ENCODE results near the gene MAN1B1. TPM values are rescaled to one million over a fixed set of nuclear protein-coding genes. Genes with fewer than 3 reads are reported as not detected.
"Not testable (repeated sequence)": the region's sequence is repeated elsewhere in the genome, so short reads cannot be mapped to it uniquely, and the experiment has no call there.

Gene MAN1B1
- polyA plus RNA-seq, 1 donor: 38.6 TPM

DNA sequence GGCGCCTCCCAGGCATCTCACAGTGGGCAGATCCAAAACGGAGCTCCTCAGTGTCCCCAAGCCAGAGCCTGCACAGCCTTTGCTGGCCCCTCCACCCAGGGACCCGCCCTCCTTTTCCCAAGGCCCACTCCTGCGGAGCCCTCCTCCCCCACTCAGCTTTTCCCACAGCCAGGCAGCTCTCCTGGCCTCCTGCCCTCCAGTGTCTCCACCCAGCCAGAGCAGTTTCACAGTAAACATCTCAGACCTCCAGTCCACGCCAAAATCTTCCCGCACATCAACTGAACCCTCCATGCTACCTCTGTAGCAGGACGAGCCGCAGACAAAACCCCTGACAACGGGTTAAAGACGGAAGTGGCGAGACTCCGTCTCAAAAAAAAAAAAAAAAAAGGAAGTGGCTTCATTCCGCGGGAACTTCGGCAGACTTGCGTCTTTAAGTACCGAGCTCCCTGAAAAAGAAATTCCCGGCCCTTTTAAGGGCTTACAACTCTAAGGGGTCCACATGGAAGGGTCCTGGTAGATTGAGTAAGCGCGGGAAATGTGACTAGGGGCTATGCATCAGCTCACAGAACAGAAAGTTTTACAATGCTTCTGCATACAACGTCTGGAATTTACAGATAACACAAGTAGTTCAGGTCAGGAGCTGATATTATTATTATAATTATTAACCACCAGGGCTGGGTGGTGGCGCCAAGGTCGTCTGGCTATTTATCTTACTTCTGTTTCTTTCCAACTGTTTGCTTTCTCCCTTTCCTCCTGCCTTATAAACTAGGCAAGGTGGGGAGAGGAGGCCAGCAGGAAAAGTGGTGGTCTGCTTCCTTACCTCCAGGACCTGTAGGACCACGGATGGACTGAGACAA is 40.7 kb downstream of the MAN1B1 start:
- DNase-seq (ENCODE audit: low read depth): no peak

DNA sequence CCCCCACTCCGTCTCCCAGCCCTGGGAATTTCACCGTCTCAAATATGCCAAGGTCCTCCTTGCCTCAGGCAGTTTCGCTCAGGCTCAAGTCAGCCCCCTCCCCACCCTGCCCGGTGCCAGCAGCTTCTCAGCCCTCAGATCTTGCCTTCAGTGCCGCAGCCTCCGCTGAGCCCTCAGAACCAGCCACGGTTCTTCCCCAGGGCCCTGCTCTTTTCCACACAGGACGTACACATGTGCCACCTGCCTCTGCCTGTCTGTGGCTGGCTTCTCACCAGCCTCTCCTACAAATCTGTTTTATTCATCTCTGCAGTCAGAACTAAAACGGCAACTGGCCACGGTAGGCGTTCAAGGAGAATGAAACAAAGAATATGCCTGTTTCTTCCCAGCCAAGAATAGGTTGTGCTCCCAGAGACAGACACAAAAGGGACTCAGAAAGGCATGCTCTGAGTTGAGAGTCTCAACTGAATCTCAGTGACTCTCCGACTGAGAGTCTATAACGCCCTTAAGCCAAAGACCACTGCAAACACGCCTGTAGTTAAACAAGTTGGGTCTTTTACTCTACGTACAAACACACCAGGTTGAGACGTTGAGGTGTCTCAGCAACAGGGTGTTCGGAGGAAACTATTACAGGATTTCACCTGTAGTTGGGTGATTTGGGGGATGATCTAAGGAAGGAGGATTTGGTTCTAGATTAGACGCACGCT is 41.5 kb downstream of the MAN1B1 start:
- no peak for DNase-seq (ENCODE audit: low read depth)

DNA sequence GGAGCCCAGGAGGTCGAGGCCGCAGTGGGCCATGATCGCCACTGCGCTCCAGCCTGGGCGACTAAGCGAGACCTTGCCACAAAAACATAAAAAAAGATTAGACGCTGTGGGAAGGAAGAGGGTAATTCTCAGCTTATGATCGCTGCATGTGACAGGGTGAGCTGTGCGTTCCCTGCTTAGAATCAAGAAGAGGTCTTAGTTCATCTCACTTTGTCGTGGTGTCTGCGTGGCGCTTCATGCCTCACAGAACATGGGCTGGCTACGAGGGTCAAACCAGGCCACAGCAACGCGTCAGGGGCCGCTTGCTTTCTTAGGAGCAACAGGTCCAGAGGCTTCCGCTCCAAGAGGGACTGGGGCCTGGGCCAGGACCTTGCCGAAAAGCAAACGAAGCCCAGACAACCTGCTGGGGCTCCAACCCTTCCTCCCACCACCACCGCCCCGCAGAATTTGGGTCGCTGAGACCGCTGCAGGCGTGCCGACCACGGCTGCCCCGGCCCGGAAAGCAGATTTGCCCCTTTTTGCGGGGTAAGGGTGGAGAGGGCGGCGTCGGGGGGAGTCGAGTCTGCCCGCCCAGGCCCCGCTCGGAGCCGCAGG is 42.2 kb downstream of the MAN1B1 start:
- no peak for DNase-seq (ENCODE audit: low read depth)

DNA sequence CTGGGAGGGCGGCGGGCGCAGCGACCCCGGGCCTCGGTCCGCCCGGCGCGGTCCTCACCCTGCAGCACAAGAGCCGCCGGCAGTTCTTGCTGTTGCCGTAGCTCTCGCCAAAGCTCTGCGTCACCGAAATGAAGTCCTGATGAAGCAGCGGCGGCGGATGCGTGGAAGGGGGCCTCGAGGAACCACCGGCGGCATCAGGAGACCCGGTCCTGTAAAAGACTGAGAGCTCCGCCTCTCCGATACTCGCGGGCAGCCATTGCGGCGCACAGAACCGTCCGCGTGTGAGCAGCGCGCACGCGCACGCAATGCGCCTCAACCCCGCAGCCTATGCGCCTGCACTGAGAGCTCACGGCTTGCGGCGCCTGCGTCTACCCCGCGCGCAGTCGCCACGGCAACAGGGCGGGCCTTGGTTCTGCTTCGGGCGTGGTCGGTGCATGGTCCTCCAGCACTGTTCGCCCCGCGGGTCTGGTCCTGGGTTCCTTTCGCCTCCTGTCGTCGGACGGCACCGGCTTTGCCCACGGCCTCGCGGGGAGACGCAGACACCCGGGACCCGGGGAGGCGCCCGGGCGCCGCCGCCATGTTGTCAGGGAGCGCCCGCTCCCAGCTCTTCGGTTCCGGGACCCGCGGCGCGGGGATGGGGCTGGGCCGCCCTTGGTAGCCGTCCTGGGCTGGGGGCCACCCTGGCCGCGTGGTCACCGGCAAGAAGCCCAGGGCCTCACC is 42.8 kb downstream of the MAN1B1 start:
- peak; percentile 61 for DNase-seq (ENCODE audit: low read depth)

DNA sequence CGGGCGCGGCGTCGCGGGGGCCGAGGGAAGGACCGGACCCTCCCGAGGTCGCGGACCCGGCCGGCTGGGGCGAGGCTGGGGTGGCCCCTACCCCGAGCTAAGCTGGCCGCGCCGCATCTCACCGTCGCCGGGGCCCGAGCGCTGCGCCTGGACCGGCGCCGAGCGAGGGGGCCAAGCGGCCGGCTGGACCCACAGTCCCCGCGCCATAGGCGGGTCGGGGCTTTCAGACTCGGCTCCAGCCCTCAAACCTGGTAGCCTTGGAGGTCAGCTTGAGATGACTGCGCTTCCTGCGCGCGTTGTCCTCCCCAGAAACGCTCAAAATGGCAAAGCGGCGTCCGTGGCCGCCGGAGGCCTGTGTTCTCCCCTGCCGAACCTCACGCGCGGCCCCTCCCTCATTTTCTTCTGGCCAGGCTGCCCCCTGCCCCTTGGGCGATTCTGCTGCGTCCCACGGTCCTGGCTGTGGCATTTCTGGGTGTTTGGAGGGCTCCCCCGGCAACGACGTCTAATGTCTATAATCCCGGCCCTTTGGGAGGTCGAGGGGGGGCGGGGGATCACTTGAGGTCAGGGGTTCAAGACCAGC is 43.5 kb downstream of the MAN1B1 start:
- DNase-seq (ENCODE audit: low read depth): no peak

DNA sequence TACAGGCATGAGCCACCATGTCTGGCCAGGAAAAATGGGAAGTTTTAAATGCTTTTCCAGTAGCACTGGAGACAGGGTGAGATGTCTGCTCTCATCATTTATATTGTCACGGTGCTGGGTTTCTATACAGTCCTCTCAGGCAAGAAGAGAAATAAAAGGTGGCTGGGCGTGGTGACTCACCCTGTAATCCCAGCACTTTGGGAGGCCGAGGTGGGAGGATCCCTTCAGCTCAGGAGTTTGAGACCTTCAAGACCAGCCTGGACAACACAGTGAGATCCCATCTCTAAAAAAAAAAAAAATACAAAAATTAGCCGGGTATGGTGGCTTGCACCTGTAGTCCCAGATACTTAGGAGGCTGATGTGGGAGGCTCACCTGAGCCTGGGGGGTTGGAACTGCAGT is 47.4 kb downstream of the MAN1B1 start:
- no peak for DNase-seq (ENCODE audit: low read depth)

DNA sequence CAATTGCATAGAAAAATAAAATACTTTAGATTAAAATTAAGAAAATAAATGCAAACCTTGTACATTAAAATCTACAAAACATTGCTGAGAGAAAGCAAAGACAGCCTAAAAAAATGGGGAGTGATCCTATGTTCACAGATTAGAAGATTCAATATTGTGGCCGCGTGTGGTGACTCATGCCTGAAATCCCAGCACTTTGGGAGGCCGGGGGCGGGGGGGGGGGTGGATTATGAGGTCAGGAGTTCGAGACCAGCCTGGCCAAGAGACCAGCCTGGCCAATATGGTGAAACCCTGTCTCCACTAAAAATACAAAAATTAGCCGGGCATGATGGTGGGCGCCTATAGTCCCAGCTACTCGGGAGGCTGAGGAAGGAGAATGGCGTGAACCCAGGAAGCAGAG is 48.4 kb downstream of the MAN1B1 start:
- not testable (repeated sequence) for DNase-seq (ENCODE audit: low read depth)

DNA sequence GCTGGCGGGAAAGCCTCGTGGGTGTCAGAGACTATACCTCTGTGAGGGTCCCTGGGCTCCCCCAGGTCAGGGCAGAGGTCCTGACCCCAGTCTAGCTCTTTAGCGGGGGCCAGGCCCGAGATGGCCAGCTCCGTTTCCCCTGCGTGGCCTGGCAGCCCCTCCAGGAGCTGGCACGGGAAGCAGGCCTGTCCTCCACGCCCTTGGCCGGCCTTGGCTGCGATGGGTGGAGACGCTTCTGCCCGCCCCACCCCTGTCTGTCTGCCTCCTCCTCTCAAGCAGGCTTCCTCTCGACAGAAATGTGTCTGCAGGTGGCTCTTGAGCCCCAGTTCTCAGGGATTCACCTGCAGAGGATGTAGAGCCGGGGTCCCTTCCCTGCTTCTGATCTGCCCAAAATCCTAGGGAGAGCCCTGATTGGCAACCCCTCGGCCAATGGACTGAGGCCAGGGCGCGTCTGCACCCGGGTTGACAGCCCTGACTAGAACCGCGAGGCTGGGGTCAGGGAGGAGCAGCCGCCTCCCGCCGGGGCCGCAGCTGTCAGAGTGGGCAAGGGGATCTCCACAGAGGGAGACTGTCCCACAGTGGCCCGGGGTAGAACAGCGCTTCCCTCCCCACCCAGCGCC is 49.6 kb downstream of the MAN1B1 start:
- DNase-seq (ENCODE audit: low read depth): no peak

DNA sequence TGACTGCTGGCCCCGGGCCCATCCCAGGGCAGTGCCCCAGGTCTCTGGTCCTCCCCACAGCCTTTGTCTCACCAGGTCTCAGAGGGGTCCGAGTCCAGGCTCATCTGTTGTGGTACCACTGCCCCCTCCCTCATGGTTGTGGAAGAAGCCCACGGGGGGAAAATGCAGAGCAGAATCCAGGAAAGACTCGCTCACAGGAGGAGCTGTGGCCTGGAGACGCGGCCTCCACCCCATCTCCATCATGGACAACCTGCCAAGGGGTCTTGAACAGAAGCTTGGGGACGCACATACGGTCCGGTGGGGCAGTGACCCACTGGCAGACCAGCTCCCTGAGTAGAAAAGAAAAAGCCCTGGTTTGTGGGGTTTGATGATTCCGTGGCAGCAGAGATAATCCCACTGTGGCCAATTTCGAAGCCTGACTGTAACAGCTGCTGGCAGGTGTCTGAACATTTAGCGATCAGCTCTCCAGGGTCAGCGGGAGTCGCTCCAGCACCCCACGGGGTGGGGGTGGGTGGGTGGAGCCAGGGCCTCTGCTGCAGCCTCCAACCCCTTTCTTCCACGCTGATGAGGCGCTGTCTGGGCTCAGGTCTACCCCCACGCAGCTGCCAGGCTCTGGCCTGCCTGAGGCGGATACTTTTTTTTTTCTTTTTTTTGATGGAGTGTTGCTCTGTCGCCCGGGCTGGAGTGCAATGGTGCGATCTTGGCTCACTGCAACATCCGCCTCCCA is 50.3 kb downstream of the MAN1B1 start:
- DNase-seq (ENCODE audit: low read depth): no peak

DNA sequence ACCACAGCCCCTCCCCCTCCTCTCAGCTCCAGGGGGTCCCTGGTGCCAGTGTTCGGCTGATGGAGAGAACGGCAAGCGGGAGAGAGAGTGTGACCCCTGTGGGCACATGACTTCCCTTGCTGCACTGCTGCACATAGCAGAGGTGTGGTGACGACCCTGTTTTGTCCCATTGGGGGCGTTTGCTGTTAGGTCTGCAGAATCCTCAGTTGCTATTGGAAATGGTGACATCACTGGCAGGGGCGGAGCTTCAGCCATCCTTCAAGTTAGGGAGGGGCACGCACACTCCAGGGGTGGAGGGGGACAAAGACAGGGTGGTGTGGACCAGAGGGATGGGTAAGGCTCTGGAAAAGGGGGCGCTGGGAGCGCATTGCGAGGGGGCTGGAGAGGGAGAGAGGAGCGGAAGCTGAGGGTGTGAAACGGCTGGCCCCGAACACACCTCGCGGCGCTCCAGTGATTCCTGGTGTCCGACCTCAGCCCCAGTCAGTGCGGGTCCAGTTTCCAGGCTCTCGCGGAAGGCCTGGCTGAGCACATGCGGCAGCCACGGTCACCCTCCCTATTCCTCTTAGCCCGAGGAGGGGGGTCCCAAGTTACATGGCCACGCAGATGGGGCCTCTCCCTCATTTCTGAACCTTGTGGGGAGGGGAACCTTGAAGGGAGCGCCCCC is 51.4 kb downstream of the MAN1B1 start:
- no peak for DNase-seq (ENCODE audit: low read depth)

DNA sequence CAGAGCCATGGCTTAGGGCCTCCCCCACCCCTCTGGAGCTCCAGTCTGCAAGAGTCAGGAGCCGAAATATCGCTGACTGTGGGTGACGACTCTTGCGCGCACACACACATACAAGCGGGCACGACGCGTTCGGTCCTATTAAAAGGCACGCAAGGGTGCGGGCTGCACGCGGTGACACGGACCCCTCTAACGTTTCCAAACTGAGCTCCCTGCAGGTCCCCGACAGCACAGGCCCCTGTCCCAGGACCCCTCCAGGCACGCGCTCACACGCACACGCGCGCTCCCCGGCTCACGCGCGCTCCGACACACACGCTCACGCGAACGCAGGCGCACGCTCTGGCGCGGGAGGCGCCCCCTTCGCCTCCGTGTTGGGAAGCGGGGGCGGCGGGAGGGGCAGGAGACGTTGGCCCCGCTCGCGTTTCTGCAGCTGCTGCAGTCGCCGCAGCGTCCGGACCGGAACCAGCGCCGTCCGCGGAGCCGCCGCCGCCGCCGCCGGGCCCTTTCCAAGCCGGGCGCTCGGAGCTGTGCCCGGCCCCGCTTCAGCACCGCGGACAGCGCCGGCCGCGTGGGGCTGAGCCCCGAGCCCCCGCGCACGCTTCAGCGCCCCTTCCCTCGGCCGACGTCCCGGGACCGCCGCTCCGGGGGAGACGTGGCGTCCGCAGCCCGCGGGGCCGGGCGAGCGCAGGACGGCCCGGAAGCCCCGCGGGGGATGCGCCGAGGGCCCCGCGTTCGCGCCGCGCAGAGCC is 52.1 kb downstream of the MAN1B1 start, which contains the start of gene GRIN1:
Gene GRIN1, plus strand, starts transcription at position 433 of the 746 bp plus-strand sequence. CDS start 333 bp downstream, outside the sequence.
- DNase-seq (ENCODE audit: low read depth): no peak

DNA sequence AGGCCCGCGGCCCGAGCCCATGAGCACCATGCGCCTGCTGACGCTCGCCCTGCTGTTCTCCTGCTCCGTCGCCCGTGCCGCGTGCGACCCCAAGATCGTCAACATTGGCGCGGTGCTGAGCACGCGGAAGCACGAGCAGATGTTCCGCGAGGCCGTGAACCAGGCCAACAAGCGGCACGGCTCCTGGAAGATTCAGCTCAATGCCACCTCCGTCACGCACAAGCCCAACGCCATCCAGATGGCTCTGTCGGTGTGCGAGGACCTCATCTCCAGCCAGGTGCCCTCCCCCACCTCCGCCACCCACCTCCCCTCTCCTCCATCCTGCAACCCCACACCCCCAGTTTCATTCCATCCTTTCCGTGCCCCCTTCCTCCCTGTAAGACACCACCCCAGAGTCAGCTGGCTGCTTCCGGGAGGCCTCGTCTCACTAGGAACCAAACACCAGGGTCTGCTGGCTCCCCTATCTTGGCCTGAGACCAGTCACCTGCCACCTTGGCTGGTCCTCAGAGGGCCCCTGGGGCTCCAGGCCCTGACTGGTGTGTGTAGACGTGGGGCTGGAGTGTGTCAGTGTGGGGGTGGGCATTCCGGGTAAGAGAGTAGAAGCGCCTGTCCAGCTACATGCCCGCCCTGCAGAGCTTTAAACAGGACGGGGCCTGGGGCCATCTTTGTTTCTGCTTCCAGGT is 52.8 kb downstream of the MAN1B1 start:
- DNase-seq (ENCODE audit: low read depth): no peak

DNA sequence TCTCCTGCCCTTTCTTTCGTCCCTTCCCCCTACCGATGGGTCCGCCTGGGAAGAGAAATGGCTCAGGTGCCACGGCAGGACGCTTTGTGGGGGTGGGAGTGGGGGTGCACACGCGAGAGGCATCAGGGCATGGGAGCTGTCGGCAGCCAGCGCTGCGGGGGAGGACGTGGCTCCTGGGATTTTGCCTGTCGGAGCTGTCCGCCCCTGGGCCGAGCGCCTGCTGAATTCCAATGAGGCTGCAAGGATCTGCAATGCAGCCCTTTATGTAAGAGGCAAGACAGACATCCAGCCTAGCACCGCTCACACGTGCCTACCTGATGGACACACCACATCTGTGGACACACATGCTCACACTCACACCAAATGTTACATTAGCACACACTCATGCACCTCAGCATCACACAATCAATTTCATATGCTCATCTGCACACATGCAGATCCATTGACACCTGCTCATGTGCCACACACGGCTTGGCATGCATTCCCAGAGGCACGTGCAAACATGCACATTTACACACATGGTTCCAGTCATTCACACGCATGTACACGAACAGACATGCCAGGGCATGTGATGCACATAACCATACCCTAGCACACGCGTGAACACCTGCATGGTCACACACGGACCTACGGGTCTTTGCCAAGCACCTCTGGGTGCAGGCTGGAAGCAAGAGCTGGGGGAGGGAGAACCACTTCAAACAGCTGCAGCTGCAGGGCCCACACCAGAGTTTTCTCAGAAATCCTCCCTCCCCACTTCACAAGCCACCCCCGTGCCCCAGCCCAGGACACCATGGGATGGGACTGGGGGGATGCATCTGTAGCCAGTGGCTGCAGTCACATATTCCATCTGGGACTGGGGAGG is 53.6 kb downstream of the MAN1B1 start:
- DNase-seq (ENCODE audit: low read depth): no peak

DNA sequence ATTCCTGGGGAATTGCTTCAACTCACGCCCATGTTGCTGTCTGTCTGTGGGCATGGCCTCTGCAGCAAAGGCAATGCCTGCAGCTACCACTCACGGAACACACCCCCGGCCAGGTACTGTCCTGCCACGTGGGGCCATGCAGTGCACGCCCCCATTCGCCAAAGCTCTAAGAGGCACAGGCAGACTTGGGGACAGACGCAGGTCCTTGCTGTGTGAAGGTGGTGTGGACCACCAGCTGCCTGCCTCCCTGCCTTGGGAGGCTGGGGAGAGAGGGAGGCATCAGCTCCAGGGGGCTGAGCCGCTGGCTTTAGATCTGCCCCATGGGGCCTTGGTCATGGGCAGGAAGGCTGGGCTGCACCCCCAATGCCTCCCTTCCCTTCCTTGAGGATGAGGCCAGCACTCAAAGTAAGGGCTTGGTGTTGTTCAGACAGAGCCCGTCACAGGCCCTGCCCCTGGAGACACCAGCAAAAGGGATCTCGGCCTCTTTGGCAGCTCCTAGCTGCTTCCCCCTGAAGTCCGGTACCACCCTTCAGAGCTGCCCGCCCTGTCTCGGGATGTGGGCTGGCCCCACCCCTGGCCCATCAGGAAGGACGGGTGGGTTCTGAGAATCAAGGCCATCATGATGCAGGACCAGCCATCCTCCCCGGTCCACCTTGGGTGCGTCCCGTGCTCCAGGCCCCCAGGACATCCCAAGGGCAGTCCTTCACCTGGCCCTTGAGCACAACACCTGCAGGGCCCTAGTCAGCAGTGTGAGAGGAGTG is 54.4 kb downstream of the MAN1B1 start:
- DNase-seq (ENCODE audit: low read depth): no peak

DNA sequence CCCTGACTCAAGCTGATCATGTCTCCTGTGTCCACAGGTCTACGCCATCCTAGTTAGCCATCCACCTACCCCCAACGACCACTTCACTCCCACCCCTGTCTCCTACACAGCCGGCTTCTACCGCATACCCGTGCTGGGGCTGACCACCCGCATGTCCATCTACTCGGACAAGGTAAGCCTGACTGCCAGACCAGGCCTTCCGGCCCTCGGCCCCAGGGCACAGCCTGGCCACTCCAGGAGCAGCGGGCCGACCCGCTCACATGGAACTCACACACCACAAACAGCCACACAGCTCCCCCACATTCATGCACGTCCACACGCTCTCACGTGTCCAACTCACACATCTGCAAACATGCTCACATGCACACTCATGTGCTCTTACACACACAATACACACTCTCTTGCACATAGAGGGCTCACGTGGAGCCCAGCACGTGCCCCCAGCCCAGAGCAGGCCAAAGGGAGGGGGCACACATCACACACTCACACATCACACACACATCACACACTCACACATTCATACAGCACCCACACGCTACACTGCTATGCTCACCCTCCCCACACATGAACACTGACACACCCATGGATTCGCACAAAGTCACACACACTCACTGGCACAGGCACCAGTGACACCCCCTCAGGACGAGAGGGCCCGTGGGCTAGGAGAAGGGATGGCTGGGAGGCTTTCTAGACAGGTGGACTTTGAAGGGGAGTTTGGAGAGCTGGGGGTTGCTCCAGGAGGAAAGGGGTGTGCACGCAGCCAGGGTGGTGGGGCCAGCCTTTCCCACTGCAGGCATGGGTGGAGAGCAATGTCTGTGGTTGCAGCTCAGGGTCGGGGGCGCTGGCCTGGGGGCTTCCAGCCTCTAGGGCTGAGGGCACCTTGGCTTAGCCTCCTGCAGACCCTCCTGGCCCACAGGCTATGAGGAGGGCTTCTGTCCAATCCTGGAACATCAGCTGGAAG is 55.5 kb downstream of the MAN1B1 start:
- no peak for DNase-seq (ENCODE audit: low read depth)

DNA sequence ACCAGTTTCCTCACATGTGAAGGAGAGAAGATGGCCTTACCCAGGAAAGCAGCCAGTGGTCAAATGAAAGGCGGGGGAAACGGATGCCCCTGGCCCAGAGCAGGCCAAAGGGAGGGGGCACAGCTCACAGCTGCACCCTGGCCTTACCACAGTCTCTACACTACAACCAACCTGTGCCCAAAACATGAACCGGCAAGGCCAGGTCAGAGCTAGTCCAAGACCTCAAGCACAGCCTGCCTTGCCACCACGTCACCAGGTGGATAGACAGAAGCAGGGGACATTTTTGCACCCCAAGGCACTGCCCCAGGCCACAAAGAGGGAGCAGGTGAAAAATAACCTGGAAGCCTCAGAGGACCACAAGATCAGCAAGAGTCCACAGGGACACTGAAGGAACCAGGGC is 56.7 kb downstream of the MAN1B1 start:
- DNase-seq (ENCODE audit: low read depth): no peak

Measured in forelimb muscle (tissue), 1 donor.